Loucy (cell line): ENCODE results near the gene POLQ.
A peak's percentile ranks its signal among the peaks of the same experiment; 100 is the strongest.

Experiments used
- H2AFZ ChIP-seq: fragments of 200-600 bp; sonication (generic); 2 replicates; pipeline ENCODE4 v1.6.0; 2016; ENCODE audit warnings: antibody characterized with exemption, mild to moderate bottlenecking, low read length, moderate library complexity
- H3F3A ChIP-seq: fragments of 200-600 bp; 2 replicates; pipeline ENCODE4 v1.6.0; 2016; ENCODE audit warnings: antibody characterized with exemption, low read depth, mild to moderate bottlenecking
- H3K27me3 ChIP-seq: fragments of 200-600 bp; sonication (generic); 2 replicates; pipeline ENCODE4 v1.6.1; 2014; ENCODE audit warnings: low read length, mild to moderate bottlenecking; ENCODE audit not compliant: insufficient read depth, poor library complexity, severe bottlenecking
- H3K36me3 ChIP-seq: fragments of 200-600 bp; sonication (generic); 2 replicates; pipeline ENCODE4 v1.6.1; 2016; ENCODE audit warnings: low read length; ENCODE audit not compliant: insufficient read depth
- H3K4me1 ChIP-seq: fragments of 200-600 bp; sonication (generic); 2 replicates; pipeline ENCODE4 v1.5.1; 2014; ENCODE audit warnings: low read length, mild to moderate bottlenecking; ENCODE audit not compliant: insufficient read depth, poor library complexity, severe bottlenecking
- H3K4me2 ChIP-seq: fragments of 200-600 bp; sonication (generic); 2 replicates; pipeline ENCODE4 v1.6.0; 2014; ENCODE audit warnings: antibody characterized with exemption, low read length, low read depth, mild to moderate bottlenecking; ENCODE audit not compliant: poor library complexity, severe bottlenecking
- H3K4me3 ChIP-seq: fragments of 200-600 bp; sonication (generic); 2 replicates; pipeline ENCODE4 v1.5.1; 2014; ENCODE audit warnings: low read length, mild to moderate bottlenecking, mixed read lengths; ENCODE audit not compliant: poor library complexity, severe bottlenecking
- H3K79me2 ChIP-seq: fragments of 200-600 bp; sonication (generic); 2 replicates; pipeline ENCODE4 v1.6.1; 2014; ENCODE audit warnings: low read length; ENCODE audit not compliant: insufficient read depth
- H3K9ac ChIP-seq: fragments of 200-600 bp; sonication (generic); 2 replicates; pipeline ENCODE4 v1.6.0; 2014; ENCODE audit warnings: mild to moderate bottlenecking, low read depth, low read length, moderate library complexity; ENCODE audit not compliant: poor library complexity, severe bottlenecking
- H3K9me2 ChIP-seq: fragments of 200-600 bp; sonication (generic); replicated peaks from 2 replicates; pipeline ENCODE4 v1.6.1; 2016; ENCODE audit warnings: low read depth, low read length, mixed read lengths
- H3K9me3 ChIP-seq: fragments of 200-600 bp; sonication (generic); 2 replicates; pipeline ENCODE4 v1.6.1; 2014; ENCODE audit warnings: mild to moderate bottlenecking, antibody characterized with exemption, low read length, low read depth; ENCODE audit not compliant: insufficient read depth
- H4K20me1 ChIP-seq: fragments of 200-600 bp; sonication (generic); 2 replicates; pipeline ENCODE4 v1.6.0; 2014; ENCODE audit warnings: antibody characterized with exemption, low read length, mild to moderate bottlenecking; ENCODE audit not compliant: insufficient read depth, poor library complexity, severe bottlenecking
- CTCF ChIP-seq: fragments of 200-600 bp; sonication (generic); conservative IDR thresholded peaks from 2 replicates; pipeline ENCODE4 v1.5.1; 2014; ENCODE audit warnings: mild to moderate bottlenecking, antibody characterized with exemption, low read length
- EZH2phosphoT487 ChIP-seq: fragments of 200-600 bp; IDR thresholded peaks from 2 replicates; pipeline ENCODE4 v1.6.1; 2018; ENCODE audit warnings: antibody characterized with exemption, mild to moderate bottlenecking, moderate library complexity, borderline replicate concordance

POLQ gene

DNA sequence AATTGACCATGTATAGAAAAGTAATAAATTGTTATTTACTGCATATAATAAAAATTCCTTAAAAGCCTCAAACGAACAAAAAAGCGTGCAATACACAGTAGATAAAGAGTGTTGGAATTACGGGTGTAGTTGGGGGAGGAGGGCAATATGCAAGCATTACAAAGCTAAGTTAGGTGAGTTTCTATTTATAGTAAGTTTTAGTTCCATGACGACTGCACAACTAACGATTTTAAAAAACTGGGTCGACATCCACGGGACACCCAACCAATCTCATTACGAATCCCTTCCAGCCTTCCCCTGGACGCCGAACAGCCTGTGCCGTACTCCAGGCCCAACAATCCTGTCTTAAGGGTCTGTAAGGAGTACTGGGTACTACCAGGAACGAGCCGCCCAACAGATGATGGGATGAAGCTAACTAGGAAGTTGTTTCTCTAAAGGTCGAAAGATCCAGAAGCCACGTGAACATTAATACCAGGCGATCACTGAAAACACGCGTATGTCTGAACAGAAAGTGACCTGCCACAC lies 677 bp downstream of the POLQ start:
- peak overlapping the region; percentile 80 for H3K4me3 ChIP-seq
- H3K9me3 ChIP-seq, result no peaks in the 10 kb centered on the region
- H2AFZ ChIP-seq, result peak overlapping the region; percentile 90
- H3K36me3 ChIP-seq, result no peaks in the 10 kb centered on the region
- peaks cover 51% of the 10 kb centered on the region for H3K79me2 ChIP-seq
- peak overlapping the region; percentile 97 for H3K4me2 ChIP-seq
- no peaks in the 10 kb centered on the region for H3F3A ChIP-seq
- H3K9ac ChIP-seq, result peak overlapping the region; percentile 84
- no peaks in the 10 kb centered on the region for H3K27me3 ChIP-seq
- peaks cover 15% of the 10 kb centered on the region for H3K4me1 ChIP-seq
- peaks cover 7% of the 10 kb centered on the region for H4K20me1 ChIP-seq
- H3K9me2 ChIP-seq, result no peaks in the 10 kb centered on the region
- TF ChIP-seq EZH2phosphoT487, result no peak
- TF ChIP-seq CTCF, result no peak

DNA sequence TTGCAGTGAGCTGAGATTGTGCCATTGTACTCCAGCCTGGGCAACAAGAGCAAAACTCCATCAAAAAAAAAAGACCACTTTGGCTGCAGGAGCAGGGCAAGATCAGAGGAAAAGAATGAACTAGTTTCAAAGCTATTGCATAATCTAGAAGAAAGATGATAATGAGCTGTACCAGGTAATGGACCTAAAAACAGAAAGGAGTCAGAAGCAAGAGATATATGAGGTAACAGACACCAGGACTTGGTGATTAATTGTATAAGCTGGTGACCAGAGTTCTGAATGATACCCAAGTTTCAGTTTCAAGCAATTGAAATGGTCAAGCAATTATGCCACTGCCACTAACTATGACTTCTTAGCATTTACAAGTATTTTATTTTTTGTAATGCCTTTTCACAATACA lies 2.9 kb downstream of the POLQ start:
- Histone ChIP-seq H3K9ac (no peak overlapping the region), H2AFZ (no peak overlapping the region), H3K4me2 (peak overlapping the region; percentile 33), H3F3A (no peaks in the 10 kb centered on the region), H3K27me3 (no peaks in the 10 kb centered on the region), H4K20me1 (peaks cover 10% of the 10 kb centered on the region), H3K36me3 (peaks cover 10% of the 10 kb centered on the region), H3K4me1 (peaks cover 34% of the 10 kb centered on the region), H3K4me3 (peak overlapping the region; percentile 13), H3K79me2 (peaks cover 72% of the 10 kb centered on the region), H3K9me3 (no peaks in the 10 kb centered on the region), H3K9me2 (no peaks in the 10 kb centered on the region)
- TF ChIP-seq EZH2phosphoT487 (no peak), CTCF (no peak)

DNA sequence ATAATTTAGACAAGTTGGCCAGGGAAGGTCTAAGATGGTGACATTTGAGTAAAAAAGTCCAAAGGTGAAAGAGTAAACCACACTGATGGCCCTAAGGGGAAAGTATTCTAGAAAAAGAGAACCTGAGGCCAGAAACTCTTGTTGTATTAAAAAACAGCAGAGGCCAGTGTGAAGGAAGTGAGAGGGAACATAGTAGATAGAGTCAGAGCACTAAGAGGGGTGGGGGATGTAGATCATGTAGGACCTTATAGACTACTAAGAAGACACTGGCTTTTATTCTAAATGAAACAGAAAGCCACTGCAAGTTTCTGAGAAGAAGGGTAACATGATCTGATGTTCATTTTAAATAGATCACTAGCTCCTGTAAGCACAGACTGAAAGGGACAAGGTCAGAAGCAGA lies 14.5 kb downstream of the POLQ start:
- H4K20me1 ChIP-seq, result no peaks in the 10 kb centered on the region
- no peak overlapping the region for H2AFZ ChIP-seq
- no peaks in the 10 kb centered on the region for H3F3A ChIP-seq
- H3K4me2 ChIP-seq, result no peak overlapping the region
- H3K27me3 ChIP-seq, result no peaks in the 10 kb centered on the region
- no peak overlapping the region for H3K4me3 ChIP-seq
- H3K9ac ChIP-seq, result no peak overlapping the region
- no peaks in the 10 kb centered on the region for H3K4me1 ChIP-seq
- no peaks in the 10 kb centered on the region for H3K9me3 ChIP-seq
- no peaks in the 10 kb centered on the region for H3K9me2 ChIP-seq
- no peaks in the 10 kb centered on the region; the same call in 1 of the 2 replicates for H3K79me2 ChIP-seq
- TF ChIP-seq CTCF, result no peak
- no peak for TF ChIP-seq EZH2phosphoT487
- H3K36me3 ChIP-seq, result peaks cover 64% of the 10 kb centered on the region
